Right kidney (tissue), 1 donor: Measurements from ENCODE around the gene RAD54L.
"Not testable (repeated sequence)": the region's sequence is repeated elsewhere in the genome, so short reads cannot be mapped to it uniquely, and the experiment has no call there.

Experiments used
- DNase-seq: peaks from one replicate; pipeline ENCODE4 v3.0.0-alpha.2; 2016

The RAD54L gene

DNA sequence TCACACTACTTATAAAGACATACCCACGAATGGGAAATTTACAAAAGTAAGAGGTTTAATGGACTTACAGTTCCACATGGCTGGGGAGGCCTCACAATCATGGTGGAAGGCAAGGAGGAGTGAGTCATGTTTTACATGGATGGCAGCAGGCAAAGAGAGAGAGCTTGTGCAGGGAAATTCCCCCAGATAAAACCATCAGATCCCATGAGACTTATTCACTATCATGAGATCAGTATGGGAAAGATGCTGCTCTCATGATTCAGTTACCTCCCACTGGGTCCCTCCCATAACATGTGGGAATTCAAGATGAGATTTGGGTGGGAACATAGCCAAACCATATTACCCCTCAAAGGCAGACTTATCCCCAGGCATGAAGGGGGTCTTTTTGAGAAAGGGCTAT is 8.7 kb upstream of the RAD54L start:
- not testable (repeated sequence) for DNase-seq

- not testable (repeated sequence) for DNase-seq
Measured at GRCh38 chr1:46241733-46242132, 5.8 kb upstream of the RAD54L start.

DNA sequence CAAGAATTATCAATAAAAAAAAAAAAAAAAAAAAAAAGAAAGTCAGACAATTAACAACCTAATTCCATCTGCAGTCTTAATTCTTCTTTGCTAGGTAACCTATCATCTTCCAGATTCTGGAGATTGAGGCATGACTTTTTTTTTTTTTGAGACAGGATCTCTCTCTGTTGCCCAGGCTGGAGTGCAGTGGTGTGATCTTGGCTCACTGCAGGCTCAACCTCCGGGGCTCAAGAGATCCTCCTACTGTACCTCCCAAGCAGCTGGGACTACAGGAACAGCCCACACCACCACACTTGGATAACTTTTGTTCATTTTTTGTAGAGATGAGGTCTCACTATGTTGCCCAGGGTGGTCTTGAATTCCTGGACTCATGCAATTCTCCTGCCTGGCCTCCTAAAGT is 4.6 kb upstream of the RAD54L start:
- no peak for DNase-seq

- not testable (repeated sequence) for DNase-seq
Measured at GRCh38 chr1:46243831-46244230, 3.7 kb upstream of the RAD54L start.

- no peak for DNase-seq
Measured at GRCh38 chr1:46244656-46245371, 2.7 kb upstream of the RAD54L start.

GRCh38 chr1:46246136-46246535 is 1.4 kb upstream of the RAD54L start:
- not testable (repeated sequence) for DNase-seq

- peak; percentile 86 for DNase-seq
Measured at GRCh38 chr1:46246548-46247435, 771 bp upstream of the RAD54L start.

DNA sequence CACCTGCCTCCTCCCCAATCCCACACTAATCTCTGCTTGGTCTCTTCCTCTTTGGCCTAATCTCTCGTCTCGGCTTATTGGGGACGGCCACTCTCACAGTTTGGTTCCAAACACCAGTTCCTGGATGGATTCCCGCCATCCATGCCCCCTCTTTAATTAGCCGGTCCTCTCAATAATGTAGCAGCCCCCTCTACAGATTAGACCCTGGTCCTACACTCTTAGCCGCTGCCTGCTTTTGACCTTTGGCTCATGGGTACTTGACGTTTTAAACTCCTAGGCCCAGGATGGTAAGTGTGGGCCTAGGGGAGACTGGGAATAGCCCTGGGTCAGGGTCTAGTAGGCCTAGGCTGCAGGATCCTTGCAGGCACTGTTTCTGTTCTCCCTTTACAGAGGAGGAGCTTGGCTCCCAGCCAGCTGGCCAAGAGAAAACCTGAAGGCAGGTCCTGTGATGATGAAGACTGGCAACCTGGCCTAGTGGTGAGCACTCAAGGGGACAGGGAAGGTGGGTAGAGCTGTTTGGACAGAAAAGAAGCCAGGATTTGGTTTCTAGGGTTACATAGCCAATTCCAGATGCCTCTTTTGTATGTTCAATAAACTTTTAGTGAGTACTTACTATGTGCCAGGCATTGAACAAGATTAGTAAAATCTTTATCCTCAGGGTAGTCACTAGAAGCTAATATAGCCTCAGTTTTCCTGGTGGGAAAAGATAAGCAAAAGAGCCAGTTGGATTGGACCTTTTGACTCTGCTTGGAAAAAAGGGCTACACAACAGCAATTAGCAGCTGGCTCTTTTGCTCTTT is 758 bp downstream of the RAD54L start:
- peak; percentile 23 for DNase-seq

DNA sequence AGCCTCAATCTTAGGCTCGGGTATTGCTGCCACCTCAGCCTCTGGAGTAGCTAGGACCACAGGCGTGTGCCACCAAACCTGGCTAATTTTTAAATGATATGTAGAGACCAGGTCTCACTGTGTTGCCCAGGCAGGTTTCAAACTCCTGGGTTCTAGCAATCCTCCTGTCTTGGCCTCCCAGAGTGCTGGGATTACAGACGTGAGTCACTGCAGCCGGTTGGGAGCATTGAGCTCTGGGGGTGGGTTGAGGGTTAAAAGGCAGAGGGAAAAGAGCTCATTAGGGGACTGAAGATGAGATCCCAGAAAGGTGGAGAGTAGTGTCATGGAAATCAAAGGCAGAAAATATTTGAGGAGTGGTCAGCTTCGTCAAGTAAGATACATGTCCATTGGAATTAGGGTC is 7.1 kb downstream of the RAD54L start:
- DNase-seq: no peak

DNA sequence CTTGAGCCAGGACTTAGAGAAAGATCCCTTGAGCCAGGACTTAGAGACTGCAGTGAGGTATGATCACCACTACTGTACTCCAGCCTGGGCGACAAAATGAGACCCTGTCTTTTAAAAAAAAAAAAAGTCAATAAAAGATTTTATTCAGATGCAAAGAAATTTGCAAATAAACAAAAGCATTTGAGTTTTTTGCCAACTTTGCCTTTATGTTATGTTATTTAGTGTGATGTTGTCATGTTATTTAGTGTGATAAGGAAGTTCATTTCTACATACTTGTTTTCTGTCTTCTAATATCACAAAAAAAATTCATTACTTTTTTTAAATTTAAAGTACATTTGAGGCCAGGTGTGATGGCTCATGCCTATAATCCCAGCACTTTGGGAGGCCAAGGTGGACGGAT is 9.0 kb downstream of the RAD54L start:
- no peak for DNase-seq

- no peak for DNase-seq
Measured at GRCh38 chr1:46262508-46262907, 14.9 kb downstream of the RAD54L start.

GRCh38 chr1:46263146-46263545 is 15.6 kb downstream of the RAD54L start:
- DNase-seq: no peak

DNA sequence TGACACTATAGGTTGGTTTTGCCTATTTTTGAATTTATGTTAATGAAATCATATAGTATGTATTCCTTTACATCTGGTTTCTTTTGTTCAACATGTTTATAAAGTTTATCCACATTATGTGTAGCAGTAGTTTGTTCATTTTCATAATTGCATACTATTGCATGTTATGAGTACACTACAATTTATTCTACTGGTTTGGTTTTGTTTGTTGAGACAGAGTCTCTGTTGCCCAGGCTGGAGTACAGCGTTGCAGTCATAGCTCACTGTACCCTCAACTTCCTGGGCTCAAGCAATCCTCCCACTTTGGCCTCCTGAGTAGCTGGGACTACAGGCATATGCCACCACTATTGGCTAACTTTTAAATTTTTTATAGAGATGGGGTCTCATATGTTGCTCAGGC is 21.0 kb downstream of the RAD54L start:
- DNase-seq: no peak

DNA sequence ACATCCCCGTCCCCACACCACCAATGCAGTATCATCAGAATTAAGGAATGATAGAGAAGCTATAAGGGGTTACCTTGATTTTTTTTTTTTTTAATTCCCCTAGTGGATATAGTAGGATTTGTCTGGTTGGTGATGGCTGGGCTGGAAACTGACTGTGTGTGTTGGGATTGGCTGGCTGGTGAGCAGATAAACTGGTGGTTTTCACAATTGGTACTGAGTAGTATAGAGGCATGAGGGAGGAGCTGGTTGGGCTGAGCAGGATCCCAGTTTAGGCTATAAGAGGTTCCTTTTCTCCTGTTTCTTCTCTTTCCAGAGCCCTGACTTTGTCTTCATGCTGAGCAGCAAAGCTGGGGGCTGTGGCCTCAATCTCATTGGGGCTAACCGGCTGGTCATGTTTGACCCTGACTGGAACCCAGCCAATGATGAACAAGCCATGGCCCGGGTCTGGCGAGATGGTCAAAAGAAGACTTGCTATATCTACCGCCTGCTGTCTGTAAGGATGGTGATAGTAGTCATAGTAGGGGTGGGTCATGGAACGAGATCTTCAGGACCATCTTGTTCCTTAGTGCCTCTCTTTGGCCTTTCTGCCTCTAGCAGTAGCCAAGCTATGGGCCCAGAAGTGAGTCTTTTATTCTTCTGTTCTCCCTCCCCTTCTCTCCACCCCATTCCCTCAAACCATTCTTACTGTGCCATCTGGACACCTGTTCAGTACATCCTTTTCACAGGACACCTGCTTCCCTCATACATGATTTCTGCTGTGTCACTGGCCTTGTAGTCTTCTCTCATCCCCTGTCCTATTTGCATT is 26.9 kb downstream of the RAD54L start:
- DNase-seq: no peak

DNA sequence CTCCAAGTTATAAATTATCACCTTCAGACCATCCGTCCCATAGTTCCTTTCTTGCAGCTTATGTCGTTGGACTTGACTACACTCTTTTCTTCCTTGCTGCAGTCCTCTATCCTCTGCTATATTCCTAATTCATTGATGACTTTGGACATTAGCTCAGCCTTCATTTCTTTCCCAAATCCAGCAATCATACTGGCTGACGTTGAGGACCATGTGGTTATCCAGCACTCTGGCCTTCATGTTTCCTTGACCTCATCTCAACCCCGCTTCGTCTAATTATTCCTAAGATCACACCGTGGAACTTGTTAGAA is 27.4 kb downstream of the RAD54L start:
- DNase-seq: no peak

- DNase-seq: no peak
Measured at GRCh38 chr1:46277658-46278373, 30.3 kb downstream of the RAD54L start.

DNA sequence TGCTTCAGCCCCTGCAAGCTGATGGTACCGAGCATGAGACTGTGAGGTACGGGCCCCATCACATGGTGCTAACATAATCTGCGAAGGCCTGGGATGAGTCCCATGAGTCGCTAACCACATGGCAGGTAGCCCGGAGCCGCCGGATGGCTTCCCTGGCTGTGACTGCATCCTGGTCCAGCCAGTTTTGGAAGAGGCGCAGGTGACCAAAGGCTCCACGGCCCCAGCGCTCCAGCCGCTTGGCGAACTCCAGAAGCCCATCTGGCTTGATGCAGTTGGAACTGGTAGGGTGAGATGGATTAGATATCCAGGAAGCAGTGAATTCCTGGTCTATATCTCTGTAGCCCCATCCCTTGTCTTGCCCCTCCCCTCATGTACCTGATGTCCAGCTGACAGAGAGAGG is 31.2 kb downstream of the RAD54L start:
- DNase-seq: no peak

DNA sequence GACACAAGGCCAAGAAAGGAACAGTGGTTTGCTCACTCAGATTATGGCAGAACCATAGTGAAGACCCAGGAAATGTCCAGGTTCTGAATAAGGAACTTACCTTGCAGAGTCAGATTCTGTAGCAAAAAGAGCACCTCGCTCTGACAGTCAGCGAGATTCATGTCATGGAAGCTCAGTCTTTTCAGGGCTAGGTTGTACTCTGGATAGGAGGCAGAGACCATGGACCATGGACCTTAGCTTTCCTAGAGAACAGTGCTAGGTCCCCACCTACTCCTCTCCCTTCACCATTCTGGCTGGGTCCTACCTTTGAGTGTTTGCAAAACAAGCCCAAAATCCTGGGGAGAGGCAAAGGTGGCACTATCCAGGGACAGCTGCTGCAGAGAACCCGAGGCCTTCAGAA is 32.5 kb downstream of the RAD54L start:
- DNase-seq: no peak

- no peak for DNase-seq
Measured at GRCh38 chr1:46281021-46281420, 33.5 kb downstream of the RAD54L start.

- DNase-seq: no peak
Measured at GRCh38 chr1:46284058-46284457, 36.5 kb downstream of the RAD54L start.
